Loucy (cell line): ENCODE results near the gene CYP2J2.

Source experiments
- CTCF ChIP-seq: fragments of 200-600 bp; sonication (generic); conservative IDR thresholded peaks from 2 replicates; pipeline ENCODE4 v1.5.1; 2014; ENCODE audit warnings: mild to moderate bottlenecking, antibody characterized with exemption, low read length
- EZH2phosphoT487 ChIP-seq: fragments of 200-600 bp; IDR thresholded peaks from 2 replicates; pipeline ENCODE4 v1.6.1; 2018; ENCODE audit warnings: antibody characterized with exemption, mild to moderate bottlenecking, moderate library complexity, borderline replicate concordance

DNA sequence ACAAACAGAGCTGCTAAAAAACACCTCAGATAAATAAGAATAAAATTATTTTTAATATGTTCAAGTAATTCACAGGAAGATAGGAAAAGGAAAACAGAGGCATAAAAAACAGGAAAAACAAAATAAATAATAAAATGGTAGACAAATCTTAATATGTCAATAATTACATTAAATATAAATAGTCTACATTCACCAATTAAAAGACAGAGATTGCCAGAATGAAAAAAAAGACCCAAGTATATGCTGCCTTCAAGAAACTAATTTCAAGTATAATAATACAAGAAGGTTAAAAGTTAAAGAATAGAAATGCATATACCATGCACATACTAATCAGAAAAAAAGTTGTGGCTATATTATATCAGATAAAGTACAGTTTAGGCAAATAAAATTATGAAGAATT, 1.9 kb downstream of the CYP2J2 start:
- TF ChIP-seq CTCF (no peak), EZH2phosphoT487 (no peak)
